Lower lobe of right lung (tissue), 2 donors: ENCODE results near the gene TMEM218. TPM values are rescaled to one million over a fixed set of nuclear protein-coding genes. Genes with fewer than 3 reads are reported as not detected.

Source experiments
- ATAC-seq, 2 donors: fragments of 200-7000 bp; cut with Tn5 transposase; one replicate each; pipeline ENCODE4 v1.9.1; 2020 to 2022; ENCODE audit warnings: mild to moderate bottlenecking in 2 of 2, moderate library complexity in 2 of 2
- DNase-seq: peaks from one replicate; pipeline ENCODE4 v3.0.0-alpha.2; 2020
- H3K27ac ChIP-seq: fragments of 200-600 bp; one replicate; pipeline ENCODE4 v1.8.0; 2022
- H3K27me3 ChIP-seq: fragments of 200-600 bp; one replicate; pipeline ENCODE4 v1.8.0; 2022; ENCODE audit warnings: low read depth
- H3K36me3 ChIP-seq: fragments of 200-600 bp; one replicate; pipeline ENCODE4 v1.8.0; 2022; ENCODE audit warnings: mild to moderate bottlenecking
- H3K4me1 ChIP-seq: fragments of 200-600 bp; one replicate; pipeline ENCODE4 v1.8.0; 2022
- H3K4me3 ChIP-seq: fragments of 200-600 bp; one replicate; pipeline ENCODE4 v1.8.0; 2022; ENCODE audit warnings: mild to moderate bottlenecking
- H3K9me3 ChIP-seq: fragments of 200-600 bp; one replicate; pipeline ENCODE4 v1.8.0; 2022
- CTCF ChIP-seq: fragments of 200-600 bp; IDR thresholded peaks from one replicate; pipeline ENCODE4 v1.8.0; 2022; ENCODE audit warnings: antibody characterized with exemption, mild to moderate bottlenecking
- intact Hi-C: fragments of 100-400 bp; cut with DNase I; formaldehyde crosslinking; loops from one replicate; pipeline ENCODE4 v1.11.0; 2022
- total RNA-seq: library from RNA; stranded (reverse); fragmentation: NEBNext Ultra II Directional; extraction: Animal tissue kit (Norgen Biotek cat#: 25700); gene quantifications from one replicate; pipeline ENCODE4 v1.2.1, GENCODE V29; 2021
- donor health status: DM: no; HTN: yes; CAD: no; lungs with severe emphysema.

TMEM218 gene
- total RNA-seq, 1 donor from 2014 or later: 20.5 TPM

GRCh38 chr11:125117429-125117828, 6.0 kb upstream of the TMEM218 start:
- H3K9me3 ChIP-seq: no peaks in the 10 kb centered on the region
- DNase-seq: no peak
- no peaks in the 10 kb centered on the region for H3K4me1 ChIP-seq
- no peak for ATAC-seq
- H3K27ac ChIP-seq: no peak overlapping the region
- TF ChIP-seq CTCF: no peak
- no peak overlapping the region for H3K4me3 ChIP-seq
- intact Hi-C loops: no loop called here
- no peaks in the 10 kb centered on the region for H3K27me3 ChIP-seq
- H3K36me3 ChIP-seq: no peaks in the 10 kb centered on the region

GRCh38 chr11:125114518-125114917, 3.1 kb upstream of the TMEM218 start:
- no peak for DNase-seq
- Histone ChIP-seq H3K4me3 (no peak overlapping the region), H3K36me3 (no peaks in the 10 kb centered on the region), H3K27me3 (no peaks in the 10 kb centered on the region), H3K27ac (no peak overlapping the region), H3K9me3 (no peaks in the 10 kb centered on the region), H3K4me1 (peaks cover 9% of the 10 kb centered on the region)
- no peak for TF ChIP-seq CTCF
- intact Hi-C loops: no loop called here
- no peak for ATAC-seq

- no peaks in the 10 kb centered on the region for H3K36me3 ChIP-seq
- H3K27ac ChIP-seq: peak overlapping the region; percentile 38
- peaks cover 9% of the 10 kb centered on the region for H3K4me1 ChIP-seq
- no peak for ATAC-seq
- H3K27me3 ChIP-seq: no peaks in the 10 kb centered on the region
- DNase-seq: no peak
- intact Hi-C loops: no loop called here
- H3K9me3 ChIP-seq: no peaks in the 10 kb centered on the region
- no peak for TF ChIP-seq CTCF
- peak overlapping the region; percentile 69 for H3K4me3 ChIP-seq
Observed at GRCh38 chr11:125112208-125112604, 780 bp upstream of the TMEM218 start.

GRCh38 chr11:125111001-125111342, 454 bp downstream of the TMEM218 start:
- Histone ChIP-seq H3K4me3 (peak overlapping the region; percentile 69), H3K36me3 (no peaks in the 10 kb centered on the region), H3K27ac (peak overlapping the region; percentile 80), H3K27me3 (no peaks in the 10 kb centered on the region), H3K4me1 (peaks cover 9% of the 10 kb centered on the region), H3K9me3 (no peaks in the 10 kb centered on the region)
- DNase-seq (no peak), ATAC-seq (peak; percentile 7 to 26)
- no peak for TF ChIP-seq CTCF
- intact Hi-C loops: no loop called here

GRCh38 chr11:125110506-125110905, 920 bp downstream of the TMEM218 start:
- intact Hi-C loops: no loop called here
- ATAC-seq (no peak), DNase-seq (no peak)
- no peaks in the 10 kb centered on the region for H3K9me3 ChIP-seq
- no peak overlapping the region for H3K27ac ChIP-seq
- TF ChIP-seq CTCF: no peak
- H3K4me3 ChIP-seq: peak overlapping the region; percentile 69
- H3K36me3 ChIP-seq: no peaks in the 10 kb centered on the region
- H3K4me1 ChIP-seq: peaks cover 9% of the 10 kb centered on the region
- no peaks in the 10 kb centered on the region for H3K27me3 ChIP-seq

GRCh38 chr11:125108469-125108868, 3.0 kb downstream of the TMEM218 start:
- Histone ChIP-seq H3K27ac (no peak overlapping the region), H3K4me3 (no peak overlapping the region), H3K9me3 (no peaks in the 10 kb centered on the region), H3K4me1 (peaks cover 9% of the 10 kb centered on the region), H3K27me3 (no peaks in the 10 kb centered on the region), H3K36me3 (no peaks in the 10 kb centered on the region)
- intact Hi-C loops: no loop called here
- DNase-seq: no peak
- no peak for ATAC-seq
- no peak for TF ChIP-seq CTCF
